Fibroblast of gingiva (primary cell): Measurements from ENCODE around the gene HLA-DOA.

Experiments
- DNase-seq: peaks from one replicate; pipeline ENCODE4 v3.0.0-alpha.2; 2011; ENCODE audit warnings: low read depth

The HLA-DOA gene

GRCh38 chr6:33015798-33016197, 6.4 kb upstream of the HLA-DOA start:
- DNase-seq: no peak

GRCh38 chr6:33014841-33015634, 5.6 kb upstream of the HLA-DOA start:
- DNase-seq: peak; percentile 77

GRCh38 chr6:33013608-33014007, 4.2 kb upstream of the HLA-DOA start:
- no peak for DNase-seq

GRCh38 chr6:33010356-33010755, 965 bp upstream of the HLA-DOA start:
- DNase-seq: no peak

GRCh38 chr6:33007831-33008400, 1.5 kb downstream of the HLA-DOA start:
- no peak for DNase-seq

- DNase-seq: no peak
Measured at GRCh38 chr6:33004940-33005339, 4.5 kb downstream of the HLA-DOA start.

GRCh38 chr6:33001685-33002084, 7.7 kb downstream of the HLA-DOA start:
- DNase-seq: no peak

GRCh38 chr6:33000055-33000454, 9.3 kb downstream of the HLA-DOA start:
- DNase-seq: no peak

- no peak for DNase-seq
Measured at GRCh38 chr6:32995448-32995847, 13.9 kb downstream of the HLA-DOA start.

- DNase-seq: no peak
Measured at GRCh38 chr6:32993363-32993973, 15.9 kb downstream of the HLA-DOA start.

- no peak for DNase-seq
Measured at GRCh38 chr6:32991972-32992371, 17.4 kb downstream of the HLA-DOA start.

GRCh38 chr6:32989368-32989767, 20.0 kb downstream of the HLA-DOA start:
- DNase-seq: no peak

GRCh38 chr6:32984622-32985389, 24.6 kb downstream of the HLA-DOA start:
- peak; percentile 70 for DNase-seq

- DNase-seq: no peak
Measured at GRCh38 chr6:32983964-32984621, 25.3 kb downstream of the HLA-DOA start.

- DNase-seq: no peak
Measured at GRCh38 chr6:32983493-32983848, 25.9 kb downstream of the HLA-DOA start.

- DNase-seq: no peak
Measured at GRCh38 chr6:32982702-32983492, 26.5 kb downstream of the HLA-DOA start.

GRCh38 chr6:32982084-32982701, 27.2 kb downstream of the HLA-DOA start:
- DNase-seq: peak; percentile 36

GRCh38 chr6:32980488-32981038, 28.8 kb downstream of the HLA-DOA start:
- DNase-seq: no peak

GRCh38 chr6:32979720-32980487, 29.5 kb downstream of the HLA-DOA start:
- no peak for DNase-seq

- DNase-seq: no peak
Measured at GRCh38 chr6:32977953-32978324, 31.5 kb downstream of the HLA-DOA start.
